ENCODE results near the gene RAB4A. TPM values are rescaled to one million over a fixed set of nuclear protein-coding genes. Genes with fewer than 3 reads are reported as not detected.

The RAB4A gene
- total and polyA plus RNA-seq, 2 of the 8 experiments (the other 6 are each of a cell fraction or from before 2014, with no cell fraction given), result 13.3 to 68.8 TPM

DNA sequence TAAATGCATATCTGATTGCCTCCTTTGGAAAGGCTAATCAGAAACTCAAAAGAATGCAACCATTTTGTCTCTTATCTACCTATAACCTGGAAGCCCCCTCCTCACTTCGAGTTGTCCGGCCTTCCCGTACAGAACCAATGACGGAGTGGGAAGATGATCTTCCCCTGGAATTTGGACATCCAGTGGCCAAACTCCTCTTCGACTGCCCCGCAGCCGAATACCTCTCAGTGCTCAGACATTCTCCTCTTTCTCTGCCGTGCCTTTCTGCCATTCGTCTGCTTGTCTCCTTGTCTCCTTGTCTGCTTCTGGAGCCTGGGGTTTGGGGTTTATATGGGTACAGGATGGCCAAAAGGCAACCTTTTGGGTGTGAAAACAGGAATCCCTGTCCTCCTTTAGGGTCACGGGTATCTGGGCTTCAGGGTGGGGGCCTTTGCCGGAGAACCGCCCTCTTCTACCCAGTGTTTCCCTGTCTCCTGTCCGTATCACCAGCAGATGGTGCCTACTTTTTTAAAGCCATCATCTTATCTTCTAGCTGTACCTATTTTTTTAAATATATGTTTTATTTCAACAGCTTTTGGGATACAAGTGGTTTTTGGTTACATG, 35.9 kb upstream of the RAB4A start:
- H3K27ac ChIP-seq (ENCODE audit: low read depth, low read length), result no peak overlapping the region
- H2BK15ac ChIP-seq (ENCODE audit: low read length), result 0 out of 2 replicates have a peak overlapping the region, but pooled peaks have one; percentile 7
- no peak overlapping the region for H4K8ac ChIP-seq (ENCODE audit: extremely low read depth, insufficient read depth, low read length)
- DNase-seq (ENCODE audit: low read depth in 1 of 2, low spot score in 2 of 2) (peak in 1 of 2 experiments; percentile 41), FAIRE-seq (no peak)
- WGBS, 2 experiments (ENCODE audit: extremely low coverage in 1 of 2, insufficient coverage in 1 of 2, insufficient read length in 1 of 2, insufficient replicate concordance in 2 of 2, low coverage in 1 of 2, low lambda C conversion rate in 2 of 2, missing lambda C conversion rate in 1 of 2), result 85% methylated on average over 13 of the region's 13 CpGs; no CpG with 5 or more reads in 1 of the 2 experiments
- H3K23me2 ChIP-seq (ENCODE audit: low read depth, low read length), result no peaks in the 10 kb centered on the region
- H4K20me1 ChIP-seq (replicated peaks in 1 of 2; ENCODE audit: control insufficient read depth in 1 of 2, insufficient read depth in 2 of 2, low read length in 2 of 2), result no peaks in the 10 kb centered on the region
- no peak overlapping the region for H2BK120ac ChIP-seq (replicated peaks; ENCODE audit: low read depth, low read length)
- 0 out of 2 replicates have a peak overlapping the region, but pooled peaks have one; percentile 12 for H2BK5ac ChIP-seq (ENCODE audit: low read depth, low read length)
- no peaks in the 10 kb centered on the region for H3K27me3 ChIP-seq (replicated peaks in 1 of 4; ENCODE audit: control insufficient read depth in 3 of 4, extremely low read depth in 1 of 4, insufficient read depth in 3 of 4, low read length in 3 of 4)
- TF ChIP-seq CEBPB (IDR thresholded peaks at IDR 0.05; ENCODE audit: low read depth, low read length) (no peak), HDAC6 (IDR thresholded peaks at IDR 0.05; ENCODE audit: low read depth, low read length) (no peak), POU5F1 (IDR thresholded peaks at IDR 0.05; ENCODE audit: low read depth, low read length) (no peak)
- H3K79me2 ChIP-seq (ENCODE audit: control insufficient read depth in 1 of 2, insufficient read depth in 2 of 2, low read length in 2 of 2), result no peaks in the 10 kb centered on the region
- no peak overlapping the region for H4K91ac ChIP-seq (replicated peaks; ENCODE audit: insufficient read length, low read length)
- H3K18ac ChIP-seq (ENCODE audit: extremely low read depth, low read length), result peak overlapping the region; percentile 19; the same call in 1 of the 2 replicates
- no peak overlapping the region for H3K56ac ChIP-seq (replicated peaks; ENCODE audit: insufficient read length, low read depth, low read length)
- H3K14ac ChIP-seq (ENCODE audit: insufficient read length), result no peak overlapping the region
- H3K4me1 ChIP-seq (replicated peaks in 1 of 4; ENCODE audit: control insufficient read depth in 3 of 4, insufficient read depth in 4 of 4, low read length in 3 of 4), result peaks cover 12 to 33% (median 24%) of the 10 kb centered on the region in 4 experiments
- no peak overlapping the region for H4K5ac ChIP-seq (ENCODE audit: insufficient read length, low read depth, low read length)
- no peaks in the 10 kb centered on the region for H3K79me1 ChIP-seq (ENCODE audit: low read depth, low read length)
- H3K23ac ChIP-seq (ENCODE audit: insufficient read length), result no peak overlapping the region
- H2AK5ac ChIP-seq (ENCODE audit: low read depth, low read length), result no peak overlapping the region
- no peak overlapping the region for H3K4me2 ChIP-seq (ENCODE audit: insufficient read depth in 1 of 2, low read depth in 2 of 2, low read length in 2 of 2)
- CTCF ChIA-PET (ENCODE audit: partially characterized antibody), result interaction anchor here (1.1 to 1.8 kb wide), 4 partner anchors 8 to 24 kb away, joined by 3 to 5 read pairs (median 4); no protein-coding TSS in a partner anchor
- no peak overlapping the region; the same call in 1 of the 2 replicates for H2BK12ac ChIP-seq (ENCODE audit: low read depth, low read length)
- no peak overlapping the region for H3K9ac ChIP-seq (replicated peaks in 1 of 4; ENCODE audit: extremely low read depth in 1 of 4, low read depth in 3 of 4, low read length in 3 of 4)
- H3K9me3 ChIP-seq (ENCODE audit: insufficient read depth in 2 of 2, low read depth in 1 of 2, low read length in 1 of 2), result 0 out of 4 replicates have a peak, but pooled peaks cover 0 to 3% of the 10 kb centered on the region in 2 experiments
- H3K4me3 ChIP-seq (ENCODE audit: extremely low read depth in 1 of 4, insufficient read depth in 2 of 4, low read depth in 3 of 4, low read length in 4 of 4), result no peak overlapping the region
- no peak overlapping the region for H3K4ac ChIP-seq (replicated peaks; ENCODE audit: insufficient read length, low read depth, low read length)
- POLR2A ChIA-PET (ENCODE audit: partially characterized antibody), result no interaction called here
- H2AFZ ChIP-seq (ENCODE audit: low read length), result no peak overlapping the region
- H3K36me3 ChIP-seq (ENCODE audit: control insufficient read depth in 2 of 4, insufficient read depth in 4 of 4, low read length in 3 of 4), result no peaks in the 10 kb centered on the region
- H2BK20ac ChIP-seq (ENCODE audit: low read length), result no peak overlapping the region
